ENCODE results near the gene SIGLEC15.
A peak's percentile ranks its signal among the peaks of the same experiment; 100 is the strongest.

SIGLEC15 gene

GRCh38 chr18:45874491-45875184, 49.2 kb downstream of the SIGLEC15 start:
- peak; percentile 35 to 60 for DNase-seq (ENCODE audit: extremely low read depth in 1 of 2, low read depth in 1 of 2)

GRCh38 chr18:45876161-45876560, 50.7 kb downstream of the SIGLEC15 start:
- no peak for DNase-seq (ENCODE audit: extremely low read depth in 1 of 2, low read depth in 1 of 2)

- no peak for DNase-seq (ENCODE audit: extremely low read depth in 1 of 2, low read depth in 1 of 2)
Observed at GRCh38 chr18:45877403-45877802, 51.9 kb downstream of the SIGLEC15 start.

GRCh38 chr18:45879681-45880655, 54.5 kb downstream of the SIGLEC15 start:
- DNase-seq (ENCODE audit: extremely low read depth in 1 of 2, low read depth in 1 of 2): peak; percentile 25 to 30

GRCh38 chr18:45880876-45881558, 55.5 kb downstream of the SIGLEC15 start:
- DNase-seq (ENCODE audit: extremely low read depth in 1 of 2, low read depth in 1 of 2): no peak

GRCh38 chr18:45887585-45887984, 62.1 kb downstream of the SIGLEC15 start:
- no peak for DNase-seq (ENCODE audit: extremely low read depth in 1 of 2, low read depth in 1 of 2)

GRCh38 chr18:45889419-45890064, 64.1 kb downstream of the SIGLEC15 start:
- DNase-seq (ENCODE audit: extremely low read depth in 1 of 2, low read depth in 1 of 2): no peak

GRCh38 chr18:45890606-45891005, 65.1 kb downstream of the SIGLEC15 start:
- no peak for DNase-seq (ENCODE audit: extremely low read depth in 1 of 2, low read depth in 1 of 2)

GRCh38 chr18:45891806-45892205, 66.3 kb downstream of the SIGLEC15 start:
- DNase-seq (ENCODE audit: extremely low read depth in 1 of 2, low read depth in 1 of 2): no peak
